Stimulated activated CD4-positive, alpha-beta T cell treated with anti-CD3 and anti-CD28 coated beads, TNF-alpha, amount 100 ng/mL, for 4 hours (primary cell): ENCODE data around the gene COL23A1.

Experiments used
- DNase-seq, 3 experiments: peaks; one replicate each; pipeline ENCODE4 v3.0.0-alpha.2; 2020; ENCODE audit warnings: low read depth in 3 of 3

Gene COL23A1

GRCh38 chr5:178398901-178399700 is 191.1 kb downstream of the COL23A1 start:
- DNase-seq, result no peak

DNA sequence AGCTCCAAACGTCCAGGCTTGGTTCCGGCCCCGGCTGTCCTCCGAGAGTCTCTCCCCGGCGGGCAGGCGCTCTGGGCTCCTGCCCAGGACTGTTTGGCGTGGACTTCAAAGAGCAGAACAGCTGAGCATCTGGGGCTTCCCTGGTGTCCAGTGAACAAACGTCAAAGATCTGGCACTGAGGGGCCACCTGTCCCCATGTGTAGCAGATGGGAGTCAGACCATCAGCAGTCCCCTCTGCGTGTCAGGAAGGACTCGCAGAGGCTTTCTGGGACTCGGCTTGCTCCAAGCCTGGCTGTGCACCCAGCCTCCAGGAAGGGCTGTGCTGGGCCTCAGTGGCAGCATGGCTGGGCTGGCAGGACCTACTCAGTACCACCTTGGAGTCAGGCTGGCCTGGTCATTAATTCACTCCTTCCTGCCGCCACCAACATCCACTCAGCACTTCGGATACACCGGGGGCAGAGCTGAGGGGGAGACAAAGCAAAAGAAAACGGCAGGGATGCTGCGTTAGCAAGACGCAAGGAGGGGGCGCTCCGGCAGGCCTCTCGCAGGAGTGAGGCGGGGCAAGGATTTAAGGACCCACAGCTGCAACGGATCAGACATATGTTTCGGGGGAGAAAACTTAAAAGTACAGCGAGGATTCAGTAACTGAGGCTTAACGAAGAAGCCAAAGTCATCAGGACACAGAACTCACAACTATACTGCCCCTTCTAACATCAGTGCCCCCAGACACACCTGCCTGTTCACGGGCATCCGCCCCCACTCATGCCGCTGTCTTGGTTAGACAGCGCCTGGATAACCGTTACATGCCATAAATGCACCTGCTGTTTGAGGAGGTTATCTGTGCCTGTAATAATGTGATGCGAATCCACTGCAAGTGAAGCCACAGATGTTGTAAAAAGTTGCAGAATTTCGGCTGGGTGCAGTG is 193.1 kb downstream of the COL23A1 start:
- DNase-seq, result no peak

GRCh38 chr5:178394074-178394473 is 196.1 kb downstream of the COL23A1 start:
- no peak for DNase-seq

DNA sequence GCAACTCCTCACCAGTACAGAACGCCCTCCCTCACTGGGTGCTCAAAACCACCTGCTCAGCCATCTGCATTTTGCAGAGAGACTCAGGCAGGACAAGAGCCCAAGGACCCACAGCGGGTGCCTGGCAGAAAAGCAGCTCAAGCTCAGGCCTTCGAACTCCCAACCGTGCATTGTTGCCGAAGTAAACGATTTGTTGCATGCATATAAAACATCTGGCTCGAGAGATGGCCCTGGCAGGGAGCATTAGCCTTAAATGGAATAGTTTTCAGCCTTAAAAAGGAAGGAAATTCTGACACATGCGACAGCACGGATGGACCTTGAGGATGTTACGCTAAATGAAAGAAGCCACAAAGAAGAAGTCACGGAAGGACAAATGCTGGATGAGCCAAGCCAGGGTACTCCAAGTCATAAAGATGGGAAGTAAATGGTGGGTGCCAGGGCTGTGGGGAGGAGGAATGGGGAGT is 197.2 kb downstream of the COL23A1 start:
- no peak for DNase-seq

DNA sequence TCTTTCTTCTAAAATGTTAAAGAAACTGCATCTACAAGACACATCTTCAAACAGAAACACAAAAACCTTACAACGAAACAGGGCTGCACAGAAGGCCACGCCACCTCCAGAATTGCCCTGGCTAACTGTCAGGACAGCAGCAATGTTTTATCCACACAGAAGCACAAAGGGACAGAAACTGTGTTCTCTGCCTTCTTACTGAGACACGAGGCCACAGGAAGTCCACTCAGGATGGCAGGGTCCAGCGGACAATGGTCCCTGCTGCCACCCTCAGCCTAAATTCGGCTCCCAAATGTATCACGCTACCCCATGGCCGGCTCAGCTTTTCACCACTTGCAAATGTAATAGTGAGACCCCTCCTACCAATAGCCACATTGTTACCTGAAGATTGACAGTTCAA is 197.8 kb downstream of the COL23A1 start:
- no peak for DNase-seq

GRCh38 chr5:178391480-178391879 is 198.7 kb downstream of the COL23A1 start:
- DNase-seq, result no peak

- no peak for DNase-seq
Measured at GRCh38 chr5:178389796-178390195, 200.4 kb downstream of the COL23A1 start.

DNA sequence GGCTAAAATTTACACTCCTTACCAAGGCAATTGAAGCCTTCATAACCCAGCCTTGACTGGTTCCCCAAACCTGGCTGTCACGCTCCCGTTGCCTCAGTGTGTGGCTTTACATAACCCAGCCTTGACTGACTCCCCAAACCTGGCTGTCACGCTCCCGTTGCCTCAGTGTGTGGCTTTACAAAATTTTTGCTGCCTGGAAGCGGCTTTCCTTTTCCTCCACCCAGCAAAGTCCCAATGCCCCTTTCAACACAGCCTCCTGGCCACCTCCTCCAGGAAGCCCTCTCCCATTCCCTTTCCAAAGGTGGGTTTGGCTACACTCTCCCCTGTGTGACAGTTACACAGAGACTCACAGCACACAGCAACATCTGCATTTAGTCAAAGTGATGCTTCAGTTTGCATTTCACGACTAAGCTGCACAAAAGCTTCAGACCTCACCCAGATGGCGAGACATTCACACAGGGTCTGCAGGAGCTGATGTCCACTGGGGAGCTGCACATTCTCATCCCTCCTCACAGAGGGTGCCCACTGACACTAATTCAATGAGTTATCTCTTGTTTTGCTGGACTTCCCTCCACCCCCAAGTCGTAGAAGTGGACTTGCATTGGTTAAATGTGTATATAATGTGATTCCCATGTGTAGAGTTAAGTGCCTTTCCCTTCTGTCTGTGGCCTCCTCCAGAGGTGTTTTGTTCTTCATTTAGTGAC is 201.0 kb downstream of the COL23A1 start:
- no peak for DNase-seq

GRCh38 chr5:178388386-178389025 is 201.7 kb downstream of the COL23A1 start:
- no peak for DNase-seq

DNA sequence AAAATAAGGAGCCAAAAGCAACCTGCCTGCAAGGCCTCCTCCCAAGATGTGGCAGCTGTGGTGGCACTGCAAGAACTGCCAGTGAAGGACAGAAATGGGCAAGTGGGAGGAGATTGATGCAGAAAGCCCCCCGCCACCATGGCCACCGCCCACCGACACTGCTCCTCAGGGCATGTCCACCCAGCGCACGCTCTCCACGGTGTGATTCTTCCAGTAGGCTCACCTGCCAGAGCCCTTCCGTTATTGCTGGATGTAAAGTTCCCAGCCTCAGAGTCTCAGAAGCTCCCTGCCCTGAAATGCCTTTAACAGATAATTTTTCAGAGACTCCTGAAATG is 202.4 kb downstream of the COL23A1 start:
- DNase-seq, result no peak

- DNase-seq, result no peak
Measured at GRCh38 chr5:178387061-178387855, 202.9 kb downstream of the COL23A1 start.

DNA sequence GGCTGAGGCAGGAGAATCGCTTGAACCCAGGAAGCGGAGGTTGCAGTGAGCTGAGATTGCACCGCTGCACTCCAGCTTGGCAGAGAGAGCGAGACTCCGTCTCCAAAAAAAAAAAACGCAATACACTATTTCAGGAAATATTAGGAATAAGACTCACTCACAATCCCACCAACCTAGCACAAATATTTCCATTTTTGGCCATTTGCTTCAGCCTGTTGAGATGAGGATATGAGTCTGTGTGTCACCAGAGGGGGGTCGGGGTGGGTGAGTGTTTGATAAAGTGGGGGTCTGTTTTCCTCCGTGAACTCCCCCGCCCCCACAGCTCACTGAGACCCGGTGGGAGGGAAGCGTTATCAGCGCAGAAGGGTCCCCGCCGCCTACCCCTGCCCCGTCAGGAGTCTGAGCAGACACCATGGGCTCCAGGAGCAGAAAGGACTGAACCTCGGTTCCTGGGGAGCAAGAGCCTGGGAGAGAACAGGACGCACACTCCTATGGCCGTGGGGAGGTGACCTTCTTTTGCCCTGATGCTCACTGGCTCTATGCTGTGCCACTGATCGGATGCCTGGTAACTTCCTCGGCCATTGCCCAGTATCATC is 203.8 kb downstream of the COL23A1 start:
- DNase-seq, result no peak

GRCh38 chr5:178385496-178385890 is 204.7 kb downstream of the COL23A1 start:
- DNase-seq, result no peak

DNA sequence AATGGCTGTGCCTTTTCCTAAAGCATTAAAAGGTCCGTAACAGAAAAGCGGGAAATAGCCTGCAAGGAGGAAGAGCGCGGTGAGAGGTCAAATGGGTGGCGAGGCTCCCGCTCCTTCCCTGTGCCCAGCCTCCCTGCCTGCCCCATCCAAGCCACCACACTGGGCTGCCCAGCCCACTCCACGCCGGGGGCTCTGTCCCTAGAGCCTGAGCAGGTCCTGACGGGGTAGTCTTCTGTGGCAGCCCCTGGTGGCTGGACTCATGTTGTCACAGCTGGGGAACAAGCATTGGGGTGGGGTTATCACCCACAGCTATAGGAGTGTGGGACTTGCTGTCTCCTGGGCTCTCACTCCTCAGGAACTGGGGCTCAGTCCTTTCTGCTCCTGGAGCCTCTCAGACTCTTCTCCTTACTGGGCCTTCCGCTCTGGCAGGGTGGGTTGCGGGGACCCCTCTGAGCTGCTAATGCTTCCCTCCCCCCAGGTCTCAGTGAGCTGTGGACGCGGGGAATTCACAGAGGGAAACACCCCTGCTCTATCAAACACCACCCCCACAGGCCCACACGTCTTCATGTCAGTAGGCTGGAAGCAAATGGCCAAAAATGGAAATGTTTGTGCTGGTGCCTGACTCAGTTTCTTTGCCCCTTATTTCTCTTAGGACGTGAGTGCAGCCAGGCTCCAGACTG is 205.2 kb downstream of the COL23A1 start:
- no peak for DNase-seq

DNA sequence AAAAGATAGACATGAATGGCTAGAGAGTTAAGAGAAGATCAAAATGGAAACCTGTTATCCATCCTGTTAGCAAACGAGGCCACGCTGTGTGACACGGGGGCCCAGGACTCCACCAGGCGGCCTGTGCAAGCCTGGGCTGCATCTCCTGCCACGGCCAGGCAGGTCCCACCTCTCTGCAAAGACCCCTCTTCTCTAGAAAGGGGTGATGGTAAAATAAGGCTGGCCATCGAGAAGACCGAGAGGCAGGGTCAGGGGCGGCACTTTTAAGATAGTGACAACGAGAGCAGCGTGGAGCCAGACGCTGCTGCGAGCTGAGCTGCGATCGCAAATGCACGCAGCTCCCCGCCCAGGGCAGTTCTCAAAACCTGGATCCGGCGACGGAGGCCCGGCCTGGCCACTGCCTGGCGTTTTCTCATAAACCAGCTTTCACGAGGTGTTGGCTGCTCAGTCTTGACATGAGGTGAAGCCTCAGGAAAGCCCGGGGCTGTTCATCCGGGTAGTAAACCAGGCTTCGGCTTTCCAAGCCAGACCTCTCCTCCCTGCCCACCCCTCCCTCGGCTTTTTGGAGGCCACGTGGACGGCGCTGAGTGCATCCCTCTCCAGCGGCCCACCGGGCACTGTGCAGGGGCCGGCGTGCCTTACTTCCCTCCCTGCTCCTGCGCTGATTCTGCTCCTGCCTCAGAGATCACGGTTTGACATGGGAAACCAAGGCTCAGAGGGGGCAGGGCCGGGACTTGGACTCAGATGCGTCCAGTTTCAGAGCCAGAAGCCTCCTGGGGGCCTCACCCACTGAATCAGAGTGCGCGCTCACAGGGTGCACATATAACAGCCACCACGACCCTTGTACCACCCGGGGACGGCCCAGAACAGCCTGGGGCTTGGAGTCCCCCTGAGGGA is 206.0 kb downstream of the COL23A1 start:
- DNase-seq, result no peak

DNA sequence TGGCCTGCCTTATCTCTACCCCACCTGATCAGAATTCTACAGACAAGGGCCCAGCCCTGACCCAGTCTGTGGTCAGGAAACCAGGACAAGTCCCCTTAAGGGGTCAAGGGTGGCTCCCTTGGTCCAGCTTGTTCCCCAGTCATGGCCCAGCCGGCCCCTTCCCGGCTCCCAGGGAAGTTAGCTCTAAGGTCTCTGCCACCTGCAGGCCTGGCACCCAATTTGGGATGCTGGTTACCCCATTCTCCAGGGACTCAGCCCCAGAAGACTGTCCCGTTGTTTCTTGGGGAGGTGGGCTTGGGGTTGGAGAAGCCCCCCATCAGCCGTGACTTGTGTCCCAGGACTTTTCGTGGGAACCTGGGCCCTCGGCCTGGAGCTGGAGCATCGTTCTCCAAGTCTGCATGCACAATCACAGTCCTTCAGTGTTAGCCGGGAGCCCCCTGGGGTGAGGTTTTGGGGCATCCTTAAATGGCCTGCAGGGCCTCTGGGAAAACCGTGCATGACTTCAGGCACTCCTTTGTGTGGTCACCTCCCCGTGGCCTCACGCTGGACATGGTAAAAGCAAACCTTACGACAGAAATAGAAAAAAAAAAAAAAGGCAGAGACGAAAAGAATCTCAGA is 206.8 kb downstream of the COL23A1 start:
- no peak for DNase-seq

- no peak for DNase-seq
Measured at GRCh38 chr5:178382754-178383164, 207.4 kb downstream of the COL23A1 start.

- DNase-seq, result no peak
Measured at GRCh38 chr5:178381921-178382695, 208.1 kb downstream of the COL23A1 start.
